IPS DF 4.7 (cell line): ENCODE measurements around the gene RMDN2.
"Not testable (repeated sequence)": the region's sequence is repeated elsewhere in the genome, so short reads cannot be mapped to it uniquely, and the experiment has no call there.

ENCODE experiments used
- DNase-seq: peaks from one replicate; pipeline ENCODE4 v3.0.0-alpha.2; 2013; ENCODE audit warnings: low spot score; ENCODE audit errors: extremely low read depth

RMDN2 gene

DNA sequence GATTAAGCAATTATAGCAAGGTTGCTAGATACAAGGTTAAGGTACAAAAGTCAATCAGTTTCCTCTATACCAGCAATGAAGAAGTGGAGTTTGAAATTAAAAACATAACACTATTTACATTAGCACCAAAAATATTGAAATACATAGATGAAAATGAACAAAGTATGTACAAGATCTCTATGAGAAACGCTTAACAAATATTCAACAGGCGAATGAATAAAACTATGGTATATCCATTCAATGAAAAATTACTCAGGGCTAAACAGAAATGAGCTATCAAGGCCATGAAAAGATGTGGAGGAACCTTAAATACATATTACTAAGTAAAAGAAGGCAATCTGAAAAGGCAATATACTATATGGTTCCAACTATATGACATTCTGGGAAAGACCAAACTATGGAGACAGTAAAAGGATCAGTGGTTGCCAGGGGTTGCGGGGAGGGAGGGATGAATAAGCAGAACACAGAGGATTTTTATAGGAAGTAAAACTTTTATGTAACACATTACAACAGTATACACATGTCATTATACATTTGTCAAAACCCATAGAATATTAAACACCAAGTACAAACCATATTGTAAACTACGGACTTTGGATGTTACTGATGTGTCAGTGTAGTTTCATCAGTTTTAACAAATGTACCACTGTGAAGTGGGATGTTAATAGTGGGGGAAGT is 62.1 kb downstream of the RMDN2 start:
- no peak for DNase-seq

DNA sequence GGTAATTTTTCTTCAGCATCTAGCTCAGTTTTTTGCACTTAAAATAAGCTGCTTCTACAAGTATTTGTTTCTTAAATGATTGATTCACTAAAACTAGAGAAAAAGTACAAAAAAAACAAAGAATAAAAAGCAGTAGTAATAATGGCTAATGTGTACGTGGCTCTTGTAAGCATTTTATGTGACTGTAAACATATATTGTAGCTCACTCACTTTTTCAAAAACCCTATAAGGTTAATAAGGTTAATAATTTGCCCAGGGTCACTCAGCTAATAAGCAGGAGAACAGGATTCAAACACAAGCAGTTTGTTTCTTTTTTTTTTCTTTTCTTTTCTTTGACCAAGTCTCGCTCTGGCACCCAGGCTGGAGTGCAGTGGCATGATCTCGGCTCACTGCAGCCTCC is 67.5 kb downstream of the RMDN2 start:
- no peak for DNase-seq

DNA sequence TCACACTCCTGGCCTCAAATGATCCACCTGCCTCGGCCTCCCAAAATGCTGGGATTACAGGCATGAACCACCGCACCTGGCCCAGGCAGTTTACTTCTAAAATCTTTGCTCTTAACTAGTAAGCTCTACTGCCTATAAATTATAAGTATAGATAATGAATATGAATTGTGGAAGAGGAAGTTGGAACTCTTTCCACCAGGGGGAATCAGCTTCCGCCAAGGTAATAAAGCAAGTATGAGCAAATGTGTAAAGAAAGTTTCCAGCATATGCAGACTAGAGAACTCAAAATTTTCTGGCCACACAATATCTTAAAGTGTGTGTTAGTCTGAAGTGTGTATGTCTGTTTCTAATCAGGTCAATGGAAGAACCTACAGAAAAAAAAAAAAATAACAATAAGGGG is 68.1 kb downstream of the RMDN2 start:
- no peak for DNase-seq

DNA sequence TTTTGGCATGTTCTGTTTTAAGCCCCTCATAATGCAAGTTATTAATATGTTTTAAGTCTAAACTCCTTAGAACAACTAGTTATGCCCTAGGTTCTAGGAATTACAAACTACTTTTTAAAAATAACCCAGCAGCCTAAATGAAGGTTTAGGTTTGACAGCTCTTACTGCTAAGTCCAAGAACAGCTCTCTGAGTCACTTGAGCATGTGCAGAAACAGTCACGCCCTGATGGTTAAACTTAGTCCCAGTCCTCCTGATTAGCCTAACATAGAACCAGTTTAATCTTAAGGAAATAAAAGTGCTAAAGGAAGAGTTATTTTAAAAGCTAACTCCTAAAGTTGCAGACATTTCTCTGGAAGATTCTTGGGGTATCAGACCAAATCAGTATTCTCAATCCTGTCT is 72.5 kb downstream of the RMDN2 start:
- no peak for DNase-seq

DNA sequence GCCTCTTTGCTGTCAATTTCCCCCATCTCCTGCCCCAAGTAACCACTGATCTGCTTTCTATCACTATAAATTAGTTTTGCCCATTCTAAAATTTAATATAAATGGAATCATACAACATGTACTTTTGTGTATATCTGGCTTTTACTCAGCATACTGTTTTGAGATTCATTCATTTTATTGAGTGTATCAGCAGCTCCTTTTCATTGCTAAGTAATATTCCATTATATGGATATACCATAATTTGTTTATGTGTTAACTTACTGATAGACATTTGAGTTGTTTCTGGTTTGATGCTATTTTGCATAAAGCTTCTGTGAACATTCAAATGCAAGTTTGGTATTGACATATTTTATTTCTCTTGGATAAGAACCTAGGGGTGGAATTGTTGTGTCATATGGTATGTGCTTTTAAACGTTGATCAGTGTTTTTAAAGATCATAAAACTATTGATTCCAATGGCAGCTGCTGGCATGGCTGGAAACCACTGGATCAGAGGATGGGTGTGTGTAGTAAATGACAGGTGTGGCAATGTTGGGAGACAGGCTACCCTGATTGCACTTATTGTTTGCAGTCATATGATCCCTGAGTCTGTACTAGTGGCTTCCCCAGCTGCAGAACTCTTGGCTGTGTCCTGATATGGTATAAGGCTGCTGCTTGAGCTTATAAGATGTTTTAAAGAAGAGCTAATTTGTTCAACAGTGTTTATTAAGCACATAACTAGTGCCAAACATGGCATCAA is 75.6 kb downstream of the RMDN2 start:
- DNase-seq: no peak

DNA sequence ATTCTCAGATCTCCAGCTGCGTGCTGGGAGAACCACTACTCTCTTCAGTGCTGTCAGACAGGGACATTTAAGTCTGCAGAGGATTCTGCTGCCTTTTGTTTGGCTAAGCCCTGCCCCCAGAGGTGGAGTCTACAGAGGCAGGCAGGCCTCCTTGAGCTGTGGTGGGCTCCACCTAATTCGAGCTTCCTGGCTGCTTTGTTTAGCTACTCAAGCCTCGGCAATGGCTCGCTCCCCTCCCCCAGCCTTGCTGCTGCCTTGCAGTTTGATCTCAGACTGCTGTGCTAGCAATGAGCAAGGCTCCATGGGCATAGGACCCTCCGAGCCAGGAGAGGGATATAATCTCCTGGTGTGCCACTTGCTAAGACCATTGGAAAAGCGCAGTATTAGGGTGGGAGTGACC is 85.1 kb downstream of the RMDN2 start:
- not testable (repeated sequence) for DNase-seq

DNA sequence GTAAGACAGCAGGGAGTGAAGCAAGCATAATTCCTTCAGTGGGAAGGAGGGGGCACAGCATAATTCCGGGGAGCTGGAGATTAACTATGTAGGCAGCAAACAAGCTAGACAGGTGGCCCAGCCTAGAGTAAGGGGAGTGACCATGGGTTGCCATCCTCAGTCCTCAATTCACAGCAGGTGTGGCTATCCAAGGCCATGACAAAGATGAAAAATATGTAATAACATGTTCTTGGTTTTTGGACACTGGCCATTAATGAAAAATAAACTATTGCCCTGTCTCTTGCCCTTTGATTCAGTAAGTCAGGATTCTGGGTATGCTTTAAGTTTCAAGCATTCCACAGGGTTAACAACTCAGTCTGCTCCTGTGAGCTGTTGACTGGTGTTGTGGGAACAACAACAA is 85.9 kb downstream of the RMDN2 start:
- DNase-seq: no peak

DNA sequence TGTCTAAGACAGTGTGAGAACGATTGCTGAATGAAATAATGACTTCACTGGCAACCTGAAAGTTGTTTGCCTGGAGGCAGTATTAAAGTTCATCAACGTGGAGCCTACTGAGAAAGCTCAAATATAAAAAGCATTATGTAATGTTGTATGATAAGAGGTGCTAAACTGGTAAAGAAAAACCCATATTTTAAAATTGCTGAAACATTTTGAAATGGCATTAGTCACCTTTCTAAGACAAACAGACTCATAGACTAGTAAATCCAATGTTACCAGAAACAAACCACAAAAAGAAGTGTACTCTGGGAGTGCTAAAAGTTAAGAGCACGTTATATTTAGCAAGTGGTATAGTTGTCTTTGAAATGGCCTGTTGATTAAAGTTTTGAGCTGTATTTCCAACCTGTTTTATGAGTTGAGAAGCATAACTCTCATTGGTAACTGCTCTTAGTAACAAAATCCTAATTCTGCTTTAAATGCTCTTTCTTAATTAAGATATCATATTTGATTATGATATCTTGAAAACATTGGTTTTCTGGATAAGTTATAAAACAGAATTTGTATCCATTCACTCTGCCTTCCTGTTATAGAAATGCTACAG is 88.2 kb downstream of the RMDN2 start:
- no peak for DNase-seq

DNA sequence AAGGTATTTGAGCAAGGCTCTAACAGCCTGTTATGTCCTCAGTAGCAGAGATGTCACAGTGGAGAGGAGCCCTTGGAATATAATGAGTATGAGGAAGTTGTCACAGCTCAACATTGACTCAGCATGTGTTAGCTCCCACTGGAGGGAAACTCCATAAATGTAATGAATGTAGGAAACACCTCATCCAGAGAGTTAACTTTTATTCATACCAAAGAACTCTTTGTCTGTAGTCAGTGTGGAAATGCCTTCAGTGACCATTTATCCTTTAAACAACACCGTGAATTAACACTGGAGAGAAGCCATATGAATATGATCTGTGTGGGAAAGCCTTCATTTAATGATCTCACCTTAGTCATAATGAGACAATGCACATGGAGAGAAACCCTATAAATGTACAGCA is 91.1 kb downstream of the RMDN2 start:
- no peak for DNase-seq

DNA sequence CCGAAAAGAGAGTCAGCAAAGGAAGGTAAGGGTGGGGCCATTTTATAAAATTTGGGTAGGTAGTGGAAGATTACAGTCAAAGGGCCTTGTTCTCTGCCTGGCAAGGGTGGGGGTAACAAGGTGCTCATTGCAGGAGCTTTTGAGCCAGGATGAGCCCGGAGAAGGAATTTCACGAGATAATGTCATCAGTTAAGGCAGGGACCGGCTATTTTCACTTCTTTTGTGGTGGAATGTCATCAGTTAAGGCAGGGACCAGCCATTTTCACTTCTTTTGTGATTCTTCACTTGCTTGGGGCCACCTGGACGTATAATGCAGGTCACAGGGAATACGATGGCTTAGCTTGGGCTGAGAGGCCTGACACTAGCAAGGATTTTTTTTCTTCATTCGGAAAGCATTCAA is 92.7 kb downstream of the RMDN2 start:
- DNase-seq: no peak

DNA sequence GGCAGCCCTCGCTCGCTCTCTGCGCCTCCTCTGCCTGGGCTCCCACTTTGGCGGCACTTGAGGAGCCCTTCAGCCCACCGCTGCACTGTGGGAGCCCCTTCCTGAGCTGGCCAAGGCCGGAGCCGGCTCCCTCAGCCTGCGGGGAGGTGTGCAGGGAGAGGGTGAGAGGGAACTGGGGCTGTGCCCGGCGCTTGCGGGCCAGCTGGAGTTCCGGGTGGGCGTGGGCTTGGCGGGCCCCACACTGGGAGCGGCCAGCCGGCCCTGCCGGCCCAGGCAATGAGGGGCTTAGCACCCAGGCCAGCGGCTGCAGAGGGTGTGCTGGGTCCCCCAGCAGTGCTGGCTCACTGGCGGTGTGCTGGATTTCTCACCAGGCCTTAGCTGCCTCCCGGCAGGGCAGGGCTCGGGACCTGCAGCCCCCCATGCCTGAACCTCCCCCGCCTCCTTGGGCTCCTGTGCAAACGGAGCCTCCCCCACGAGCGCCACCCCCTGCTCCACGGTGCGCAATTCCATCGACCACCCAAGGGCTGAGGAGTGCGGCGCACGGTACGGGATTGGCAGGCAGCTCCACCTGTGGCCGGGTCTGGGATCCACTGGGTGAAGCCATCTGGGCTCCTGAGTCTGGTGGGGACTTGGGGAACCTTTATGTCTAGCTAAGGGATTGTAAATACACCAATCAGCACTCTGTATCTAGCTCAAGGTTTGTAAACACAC is 95.4 kb downstream of the RMDN2 start:
- DNase-seq: not testable (repeated sequence)

DNA sequence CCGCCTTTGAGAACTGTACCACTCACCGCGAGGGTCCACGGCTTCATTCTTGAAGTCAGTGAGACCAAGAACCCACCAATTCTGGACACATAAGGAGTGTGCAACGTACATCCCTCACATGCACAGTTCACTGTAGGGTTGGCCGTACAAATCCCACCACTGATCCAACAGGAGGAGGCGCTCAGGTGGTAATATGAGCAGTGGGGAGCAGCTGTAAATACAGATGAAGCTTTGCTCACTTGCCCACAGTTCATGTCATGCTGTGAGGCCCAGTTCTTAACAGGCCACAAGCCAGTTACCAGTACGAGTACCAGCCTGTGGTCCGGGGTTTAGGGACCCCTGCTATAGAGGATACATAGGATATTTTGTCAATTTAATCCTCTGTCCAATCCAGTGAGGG is 96.5 kb downstream of the RMDN2 start:
- no peak for DNase-seq

DNA sequence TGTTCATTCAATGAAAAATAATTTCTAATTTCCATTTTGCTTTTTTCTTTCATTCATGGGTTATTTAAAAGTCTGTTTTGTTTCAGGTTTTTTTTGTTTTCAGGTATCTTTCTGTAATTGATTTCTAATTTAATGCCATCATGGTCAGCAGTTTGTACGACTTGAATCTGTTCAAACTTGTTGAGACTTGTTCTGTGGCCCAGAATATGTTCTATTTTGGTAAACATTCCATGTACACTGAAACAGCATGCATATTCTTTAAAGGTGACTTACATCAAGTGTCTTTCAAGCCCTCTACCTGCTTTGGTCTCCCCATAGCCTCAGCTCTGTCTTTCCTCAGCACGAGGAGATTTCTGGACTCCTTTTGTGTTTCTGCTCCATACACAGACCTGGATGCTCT is 101.8 kb downstream of the RMDN2 start:
- DNase-seq: no peak

DNA sequence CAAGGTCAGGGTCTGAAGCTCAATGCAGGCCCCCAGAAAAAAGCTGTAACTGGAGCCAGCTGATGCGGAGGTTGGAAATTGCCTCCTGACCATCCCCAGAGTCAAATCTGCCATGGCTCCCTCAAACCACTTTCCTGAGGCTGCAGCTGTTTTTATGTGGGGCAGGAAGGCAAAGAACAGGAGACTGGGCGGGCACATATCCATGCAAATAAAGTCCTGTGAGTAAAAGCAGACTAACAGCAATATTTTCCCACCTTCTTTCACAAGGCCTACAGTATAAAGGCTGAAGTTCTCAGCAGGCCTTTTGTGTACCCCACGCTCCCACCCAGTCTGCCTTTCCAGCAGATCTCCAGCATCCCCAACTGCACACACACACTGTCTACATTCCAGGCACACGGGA is 103.7 kb downstream of the RMDN2 start:
- no peak for DNase-seq

DNA sequence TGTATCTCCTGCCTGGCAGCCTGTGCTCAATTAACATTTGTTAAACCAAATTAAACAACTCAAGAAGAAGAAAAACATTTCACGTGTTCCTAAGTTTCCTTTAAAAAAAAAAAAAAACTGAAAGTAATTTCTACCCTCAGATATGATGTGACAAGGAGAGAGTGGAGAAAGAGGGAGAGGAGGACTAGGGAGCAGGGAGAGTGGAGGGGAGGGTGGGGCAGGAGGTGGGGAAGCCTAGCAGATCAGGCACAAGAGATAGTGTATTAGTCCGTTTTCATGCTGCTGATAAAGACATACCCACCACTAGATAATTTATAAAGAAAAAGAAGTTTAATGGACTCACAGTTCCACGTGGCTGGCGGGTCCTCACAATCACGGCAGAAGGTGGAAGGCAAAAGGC is 104.4 kb downstream of the RMDN2 start:
- no peak for DNase-seq

DNA sequence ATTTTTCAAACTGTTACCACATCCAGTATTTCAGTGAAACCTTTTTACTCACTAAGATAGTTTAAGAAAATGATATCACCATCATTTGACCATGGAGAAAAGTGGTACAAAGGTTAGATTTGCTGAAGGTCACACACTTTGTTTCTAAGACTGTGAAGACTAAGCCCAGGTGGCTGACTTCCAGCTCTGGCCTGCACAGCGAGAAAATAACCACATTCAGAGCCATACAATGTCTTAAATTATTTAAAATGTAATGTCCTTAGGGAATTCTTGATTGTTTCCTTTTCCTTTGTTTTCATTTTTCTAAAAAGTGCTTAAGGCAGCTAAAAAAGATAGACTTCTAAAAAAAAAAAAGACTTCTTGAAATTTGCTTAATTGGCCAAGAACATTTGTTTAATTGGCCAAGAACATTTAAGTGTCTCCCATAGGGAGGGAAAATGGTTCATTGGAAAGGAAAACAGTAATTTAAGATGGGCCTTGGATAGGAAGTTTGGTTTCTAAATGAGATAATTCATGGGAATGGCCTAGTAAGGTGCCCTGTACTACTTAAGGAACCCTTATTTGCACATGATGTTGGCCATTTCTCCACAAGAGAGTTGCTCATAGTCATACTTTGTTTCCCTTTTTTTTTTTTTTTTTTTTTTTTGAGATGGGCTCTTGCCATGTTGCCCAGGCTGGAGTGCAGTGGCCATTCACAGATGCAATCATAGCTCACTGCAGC is 105.7 kb downstream of the RMDN2 start:
- no peak for DNase-seq

DNA sequence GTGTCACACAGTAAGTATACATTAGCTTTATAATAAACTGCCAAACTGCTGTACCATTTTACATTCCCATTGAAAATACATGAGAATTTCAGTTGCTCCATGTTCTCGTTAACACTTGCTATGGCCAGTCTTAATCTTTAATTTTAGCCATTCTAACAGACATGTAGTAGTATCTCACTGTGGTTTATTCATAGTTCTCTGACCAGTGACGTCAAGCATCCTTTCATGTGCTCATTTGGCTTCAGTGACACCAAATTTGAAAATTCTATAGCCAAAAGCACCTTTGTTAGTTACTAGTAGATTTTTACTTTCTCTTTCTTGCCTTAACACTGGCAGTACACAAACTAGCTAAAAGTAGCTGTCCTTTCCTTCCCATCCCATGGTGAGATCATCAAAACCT is 107.9 kb downstream of the RMDN2 start:
- no peak for DNase-seq

DNA sequence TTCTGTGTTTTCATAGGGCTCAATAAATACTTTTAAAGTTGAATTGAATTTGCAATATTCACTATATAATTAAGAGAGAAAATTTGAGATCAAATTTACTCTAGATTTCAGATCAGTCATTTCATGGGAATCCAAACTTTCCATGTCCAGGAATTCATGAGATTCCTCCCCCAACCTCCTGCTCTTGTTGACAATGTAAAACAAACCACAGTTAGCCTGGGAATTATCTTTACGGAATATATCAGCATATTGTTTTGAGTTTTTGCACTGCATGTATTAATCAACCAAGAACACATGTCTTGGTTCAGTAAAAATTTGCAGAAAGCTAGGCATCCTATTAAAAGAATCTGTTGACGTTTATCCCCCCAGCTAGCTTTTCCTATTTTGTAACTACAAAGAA is 108.6 kb downstream of the RMDN2 start:
- no peak for DNase-seq

DNA sequence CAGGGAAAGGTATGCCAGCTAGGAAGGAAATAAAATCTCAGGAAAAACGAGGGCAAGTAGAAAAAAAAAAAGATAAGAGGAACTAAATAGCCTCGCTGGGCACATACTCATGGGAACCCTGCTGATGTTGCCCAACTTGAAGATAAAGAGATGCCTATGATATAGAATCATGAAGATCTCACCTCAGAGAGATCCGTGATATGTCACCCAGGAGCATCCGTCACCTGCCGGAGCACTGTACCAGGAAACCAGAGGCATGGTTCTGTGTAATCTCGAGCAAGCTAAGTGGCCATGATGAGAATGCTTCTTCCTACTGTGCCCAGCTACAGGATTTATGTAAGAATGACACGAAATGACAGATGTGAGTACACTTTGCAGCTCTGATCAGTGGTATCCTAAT is 110.9 kb downstream of the RMDN2 start:
- DNase-seq: no peak

DNA sequence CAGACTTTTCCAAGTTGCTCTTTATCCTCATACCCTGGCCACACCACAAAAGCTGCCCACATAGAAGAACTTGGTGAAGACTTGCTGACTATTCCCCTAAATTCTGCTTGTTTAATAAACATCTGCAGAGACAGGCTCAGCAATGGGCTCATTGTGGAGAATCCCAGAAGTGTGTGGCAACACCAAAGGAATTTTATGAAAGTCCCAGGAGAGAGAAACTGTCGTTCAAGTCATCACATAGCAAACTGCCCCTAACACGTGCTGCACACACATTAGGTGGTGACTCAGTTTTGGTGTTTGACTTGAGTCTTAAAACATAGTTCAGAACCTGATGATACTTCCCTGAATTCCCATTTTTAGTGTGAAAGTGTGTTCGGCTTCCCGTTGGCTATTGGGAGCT is 112.2 kb downstream of the RMDN2 start:
- no peak for DNase-seq

DNA sequence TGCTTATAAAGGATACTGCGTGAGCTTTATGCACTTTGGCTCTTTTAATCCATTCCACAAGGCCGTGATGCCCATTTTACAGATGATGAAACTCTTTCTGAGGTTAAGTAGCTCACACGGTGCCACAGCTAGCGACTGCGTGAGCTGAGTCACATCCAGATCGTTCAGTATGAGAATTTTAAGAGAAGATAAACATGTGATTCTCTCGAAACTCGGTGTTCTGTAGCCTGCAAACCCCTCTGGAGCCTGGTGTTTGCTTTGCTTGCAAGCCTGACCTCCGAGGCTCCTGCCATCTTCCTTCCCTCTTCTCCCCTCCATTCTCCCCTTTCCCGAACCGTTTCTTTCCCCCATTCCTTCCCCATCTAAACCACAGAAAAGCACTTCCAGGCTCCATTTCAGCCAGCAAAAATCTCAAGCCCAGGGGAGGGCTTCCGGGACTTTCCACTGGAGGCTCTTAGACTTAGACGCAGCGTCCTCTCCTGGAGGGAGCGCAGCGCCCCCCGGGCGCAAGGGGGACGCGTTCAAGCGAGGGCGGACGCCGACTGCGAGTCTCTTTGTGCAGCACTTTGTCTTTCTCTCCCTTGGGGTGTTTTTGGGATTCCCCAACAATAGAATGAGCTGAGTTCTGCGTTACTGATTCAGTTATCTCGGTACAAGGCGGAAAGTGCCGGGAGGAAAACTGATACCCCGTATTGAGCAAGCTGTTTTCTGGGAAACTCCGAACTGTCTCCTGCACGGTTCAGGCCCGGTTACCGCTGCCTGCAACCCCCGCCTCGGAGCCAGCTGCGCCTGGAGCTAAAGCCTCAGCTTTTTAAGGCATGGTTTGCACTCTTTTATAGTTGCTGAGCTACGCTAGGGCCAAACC is 112.9 kb downstream of the RMDN2 start:
- DNase-seq: no peak
